Erythroblast (primary cell): Measurements from ENCODE around the gene NEB.

Source experiments
- GATA1 ChIP-seq: IDR thresholded peaks from 2 replicates; pipeline ENCODE4 v1.6.1; 2011; ENCODE audit warnings: low read depth, mild to moderate bottlenecking, control low read depth, low read length, moderate library complexity
- POLR2A ChIP-seq: IDR thresholded peaks from 2 replicates; pipeline ENCODE4 v1.6.1; 2011; ENCODE audit warnings: mild to moderate bottlenecking, low read length

DNA sequence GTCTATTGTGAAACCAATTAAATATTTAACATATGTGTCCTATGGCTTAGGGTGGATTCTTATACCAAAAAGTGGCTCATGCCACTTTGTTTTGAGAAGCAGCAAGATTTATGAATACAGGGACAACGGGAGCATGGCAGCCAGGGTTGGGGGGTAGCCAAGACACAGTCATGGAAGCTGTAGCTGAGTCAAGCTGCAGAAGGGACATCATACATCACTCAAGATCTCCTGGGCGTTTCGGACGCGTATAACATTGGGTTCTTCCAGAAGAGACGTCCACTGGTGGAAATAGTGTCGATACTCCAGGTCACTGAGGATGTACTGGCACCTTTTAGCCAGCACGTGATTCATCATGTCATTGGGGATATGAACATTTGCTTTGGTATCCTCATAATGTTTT lies 171.9 kb downstream of the NEB start:
- TF ChIP-seq POLR2A (no peak), GATA1 (no peak)
